ENCODE results near the gene RHCE.

DNA sequence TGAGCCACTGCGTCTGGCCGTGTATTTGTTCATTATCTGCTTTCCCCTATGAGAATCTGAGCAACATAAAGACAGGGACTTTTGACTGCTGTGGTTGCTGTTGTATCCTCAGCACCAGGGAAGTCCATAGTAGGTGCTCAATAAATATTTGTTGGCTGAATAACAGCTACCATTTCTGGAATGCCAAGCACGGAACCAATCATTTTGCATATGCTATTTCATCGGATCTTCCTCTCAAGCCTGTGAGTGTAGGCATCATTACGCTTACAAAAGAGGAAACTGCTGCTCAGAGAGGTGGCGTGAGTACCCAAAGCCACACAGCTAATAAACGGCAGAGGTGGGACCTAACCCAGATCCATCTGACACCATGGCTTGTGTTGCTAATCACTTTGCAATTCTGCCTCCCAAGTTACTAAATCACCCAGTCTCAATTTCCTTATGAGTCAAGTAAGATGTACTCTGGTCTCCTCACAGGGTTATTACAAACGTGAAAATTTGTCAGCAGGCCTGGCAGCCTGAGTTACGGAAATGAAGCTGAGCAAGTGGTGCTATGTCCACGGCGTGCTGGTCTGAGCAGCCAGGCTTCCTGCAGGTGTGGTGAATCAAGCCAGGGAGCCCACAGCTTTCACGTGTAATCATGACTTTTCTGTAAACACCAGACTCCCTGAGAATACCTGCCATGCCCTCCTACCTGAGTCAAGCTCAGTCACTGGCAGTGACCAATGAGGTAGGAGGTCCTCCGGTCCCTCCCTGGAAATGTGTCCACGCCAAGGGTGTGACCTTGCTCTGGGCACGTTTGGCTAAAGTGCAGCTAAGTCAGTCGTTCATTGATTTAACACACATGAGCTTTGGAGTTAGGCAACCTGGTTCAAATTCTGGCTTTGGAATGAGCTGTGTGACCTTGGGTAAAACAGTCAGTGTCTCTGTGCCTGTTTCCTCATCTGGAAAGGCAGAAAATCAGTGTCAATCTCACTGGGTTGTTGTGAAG lies 4.8 kb upstream of the RHCE start:
- TF ChIP-seq, protein P1, sequence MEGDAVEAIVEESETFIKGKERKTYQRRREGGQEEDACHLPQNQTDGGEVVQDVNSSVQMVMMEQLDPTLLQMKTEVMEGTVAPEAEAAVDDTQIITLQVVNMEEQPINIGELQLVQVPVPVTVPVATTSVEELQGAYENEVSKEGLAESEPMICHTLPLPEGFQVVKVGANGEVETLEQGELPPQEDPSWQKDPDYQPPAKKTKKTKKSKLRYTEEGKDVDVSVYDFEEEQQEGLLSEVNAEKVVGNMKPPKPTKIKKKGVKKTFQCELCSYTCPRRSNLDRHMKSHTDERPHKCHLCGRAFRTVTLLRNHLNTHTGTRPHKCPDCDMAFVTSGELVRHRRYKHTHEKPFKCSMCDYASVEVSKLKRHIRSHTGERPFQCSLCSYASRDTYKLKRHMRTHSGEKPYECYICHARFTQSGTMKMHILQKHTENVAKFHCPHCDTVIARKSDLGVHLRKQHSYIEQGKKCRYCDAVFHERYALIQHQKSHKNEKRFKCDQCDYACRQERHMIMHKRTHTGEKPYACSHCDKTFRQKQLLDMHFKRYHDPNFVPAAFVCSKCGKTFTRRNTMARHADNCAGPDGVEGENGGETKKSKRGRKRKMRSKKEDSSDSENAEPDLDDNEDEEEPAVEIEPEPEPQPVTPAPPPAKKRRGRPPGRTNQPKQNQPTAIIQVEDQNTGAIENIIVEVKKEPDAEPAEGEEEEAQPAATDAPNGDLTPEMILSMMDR (IDR thresholded peaks at IDR 0.05; ENCODE audit: low read depth, low read length, missing input control) = no peak
- TF ChIP-seq RAD21 (IDR thresholded peaks at IDR 0.05) (peak in 1 of 2 donors; percentile 19), TAF1 (conservative IDR thresholded peaks at IDR 0.05) (no peak)

Measured in liver (tissue), 3 donors.